Urinary bladder (tissue), 4 donors: ENCODE measurements around the gene DPP7. TPM values are rescaled to one million over a fixed set of nuclear protein-coding genes. Genes with fewer than 3 reads are reported as not detected.
A peak's percentile ranks its signal among the peaks of the same experiment; 100 is the strongest.

Source experiments
- DNase-seq: peaks from one replicate; pipeline ENCODE4 v3.0.0-alpha.2; 2015; ENCODE audit errors: extremely low spot score
- H3K27ac ChIP-seq: one replicate; pipeline ENCODE4 v1.5.1; 2013; ENCODE audit warnings: low read depth, mild to moderate bottlenecking, moderate library complexity
- H3K36me3 ChIP-seq: one replicate; pipeline ENCODE4 v1.6.1; 2013; ENCODE audit warnings: mild to moderate bottlenecking, moderate library complexity; ENCODE audit not compliant: insufficient read depth
- H3K4me1 ChIP-seq: one replicate; pipeline ENCODE4 v1.6.1; 2013; ENCODE audit warnings: mild to moderate bottlenecking, moderate library complexity; ENCODE audit not compliant: insufficient read depth
- H3K4me3 ChIP-seq: one replicate; pipeline ENCODE4 v1.5.1; 2013; ENCODE audit warnings: low read depth, low read length
- WGBS: extraction: QIAGEN DNeasy Blood & Tissue Kit; methylation state at CpG from one replicate; pipeline ENCODE4 v1.1.7; 2013; 5-methylcytosine and 5-hydroxymethylcytosine counted together
- polyA plus RNA-seq: library from polyadenylated mRNA; stranded (reverse); fragments of 200-250 nt; gene quantifications from one replicate; pipeline ENCODE4 v1.2.3, GENCODE V29; 2013
- total RNA-seq: library from RNA; depleted of rRNA; stranded (reverse); fragments of >200 nt; gene quantifications from one replicate; pipeline ENCODE4 v1.2.3, GENCODE V29; 2014
- donor health status: healthy with polysubstance abuse.
- donor health status: healthy.

Gene DPP7
- total and polyA plus RNA-seq, 2 donors, result 18.5 to 162 TPM

DNA sequence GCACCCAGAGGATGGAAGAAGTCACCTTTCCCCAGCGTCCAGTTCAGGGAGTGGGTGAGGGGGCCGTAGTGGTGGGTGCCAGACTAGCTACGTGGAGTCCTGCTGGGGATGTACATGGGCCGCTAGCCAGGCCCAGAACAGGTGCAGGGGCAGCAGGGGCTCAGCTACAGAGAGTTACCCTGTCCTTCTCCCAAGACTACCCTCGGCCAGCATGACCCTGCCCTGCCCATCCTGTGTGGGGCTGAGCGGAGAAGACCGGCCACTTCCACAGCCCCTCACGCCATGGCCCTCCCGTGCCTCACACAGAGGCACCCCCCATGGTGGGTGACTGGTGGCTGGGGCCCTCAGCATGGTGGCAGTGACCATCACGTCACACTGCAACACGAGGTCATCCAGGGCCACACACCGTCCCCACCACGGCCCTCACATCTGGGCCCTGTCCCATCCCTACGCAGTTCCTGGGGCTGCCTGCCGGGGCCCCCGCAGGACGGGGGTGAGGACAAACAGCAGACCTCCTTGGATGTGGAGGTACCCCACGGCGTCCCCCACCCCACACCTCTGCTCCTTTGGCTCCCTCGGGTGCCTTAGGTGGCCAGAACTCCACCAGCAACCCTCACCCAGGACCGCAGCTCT is 977 bp upstream of the DPP7 start:
- Histone ChIP-seq H3K4me3 (no peak overlapping the region), H3K4me1 (no peaks in the 10 kb centered on the region), H3K36me3 (no peaks in the 10 kb centered on the region), H3K27ac (no peak overlapping the region)
- 84% methylated on average over 21 of the region's 21 CpGs for WGBS
- no peak for DNase-seq

DNA sequence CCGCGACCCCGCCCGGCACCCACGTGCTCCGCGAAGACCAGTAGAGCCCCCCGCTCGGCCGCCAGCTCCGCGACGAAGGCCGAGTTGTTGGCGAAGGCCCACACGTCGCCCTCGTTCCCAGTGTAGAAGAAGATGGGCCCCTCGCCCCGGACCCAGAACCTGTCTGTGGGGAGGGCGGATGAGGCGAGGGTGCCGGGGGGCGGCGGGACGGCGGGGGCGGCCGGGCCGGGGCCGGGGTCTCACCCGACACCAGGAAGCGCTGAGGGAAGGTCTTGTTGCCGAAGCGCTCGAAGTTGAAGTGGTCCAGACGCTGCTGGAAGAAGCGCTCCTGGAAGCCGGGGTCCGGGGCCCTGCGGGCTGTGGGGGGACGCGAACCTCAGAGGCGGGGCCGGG is 317 bp downstream of the DPP7 start:
- Histone ChIP-seq H3K4me3 (peak overlapping the region; percentile 86), H3K4me1 (no peaks in the 10 kb centered on the region), H3K27ac (no peak overlapping the region), H3K36me3 (no peaks in the 10 kb centered on the region)
- no peak for DNase-seq
- WGBS, result 2% methylated on average over 45 of the region's 45 CpGs

GRCh38 chr9:137113385-137114159 is 961 bp downstream of the DPP7 start:
- peaks cover 2% of the 10 kb centered on the region for H3K36me3 ChIP-seq
- DNase-seq, result no peak
- peak overlapping the region; percentile 86 for H3K4me3 ChIP-seq
- H3K4me1 ChIP-seq, result no peaks in the 10 kb centered on the region
- WGBS, result 28% methylated on average over 66 of the region's 66 CpGs
- no peak overlapping the region for H3K27ac ChIP-seq

DNA sequence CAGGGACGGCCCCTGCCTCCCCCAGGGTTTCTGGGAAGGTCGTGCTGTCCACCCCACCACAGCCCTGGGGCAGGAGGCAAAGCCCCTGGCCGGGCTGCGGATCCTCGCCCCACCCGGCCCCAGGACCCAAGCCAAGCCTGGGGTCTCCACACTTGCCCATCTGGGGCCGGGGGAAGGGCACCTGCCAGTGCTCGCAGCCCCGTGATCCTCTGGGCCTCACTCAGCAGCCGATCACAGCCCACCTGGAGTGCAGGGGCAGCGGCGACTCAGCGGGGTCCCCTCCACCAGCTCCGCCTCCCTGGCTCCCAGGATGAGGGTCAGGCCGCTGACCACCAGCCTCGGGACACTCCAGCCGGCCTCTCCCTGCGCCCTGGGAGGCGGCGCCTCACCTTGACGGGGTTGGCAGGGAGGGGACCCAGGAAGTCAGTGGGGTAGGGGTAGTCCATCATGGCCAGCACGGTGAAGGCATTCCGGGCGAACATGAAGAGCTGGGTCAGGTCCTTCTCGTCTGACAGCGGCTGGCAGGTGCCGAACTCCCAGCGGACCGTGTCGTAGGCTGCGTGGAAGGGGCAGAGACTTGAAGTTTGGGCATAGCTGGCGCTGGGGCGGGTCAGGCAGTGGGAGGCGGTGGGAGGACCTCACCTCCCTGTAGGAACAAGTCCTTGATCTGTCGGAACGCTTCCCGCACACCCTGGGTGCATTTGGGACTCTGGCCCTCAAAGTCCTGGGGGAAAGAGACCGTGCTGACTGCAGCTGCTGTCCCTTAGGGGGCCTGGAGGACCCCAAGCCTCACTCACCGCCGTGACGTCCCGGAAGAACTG is 1.8 kb downstream of the DPP7 start:
- Histone ChIP-seq H3K4me3 (no peak overlapping the region), H3K36me3 (peaks cover 6% of the 10 kb centered on the region), H3K27ac (no peak overlapping the region), H3K4me1 (no peaks in the 10 kb centered on the region)
- WGBS, result 94% methylated on average over 42 of the region's 42 CpGs
- DNase-seq, result no peak

GRCh38 chr9:137111788-137112563 is 2.6 kb downstream of the DPP7 start:
- no peak for DNase-seq
- Histone ChIP-seq H3K4me3 (no peak overlapping the region), H3K27ac (no peak overlapping the region), H3K4me1 (no peaks in the 10 kb centered on the region), H3K36me3 (peaks cover 7% of the 10 kb centered on the region)
- 90% methylated on average over 35 of the region's 35 CpGs for WGBS

- WGBS, result 87% methylated on average over 28 of the region's 28 CpGs
- Histone ChIP-seq H3K4me1 (no peaks in the 10 kb centered on the region), H3K27ac (no peak overlapping the region), H3K36me3 (peaks cover 7% of the 10 kb centered on the region), H3K4me3 (no peak overlapping the region)
- DNase-seq, result no peak
Measured at GRCh38 chr9:137110911-137111787, 3.4 kb downstream of the DPP7 start.

GRCh38 chr9:137110147-137110910 is 4.2 kb downstream of the DPP7 start:
- H3K27ac ChIP-seq, result no peak overlapping the region
- no peaks in the 10 kb centered on the region for H3K4me1 ChIP-seq
- WGBS, result 90% methylated on average over 38 of the region's 38 CpGs
- H3K36me3 ChIP-seq, result peaks cover 7% of the 10 kb centered on the region
- no peak for DNase-seq
- H3K4me3 ChIP-seq, result no peak overlapping the region

- H3K4me1 ChIP-seq, result no peaks in the 10 kb centered on the region
- no peak overlapping the region for H3K27ac ChIP-seq
- H3K36me3 ChIP-seq, result peaks cover 7% of the 10 kb centered on the region
- 82% methylated on average over 34 of the region's 34 CpGs for WGBS
- no peak overlapping the region for H3K4me3 ChIP-seq
- no peak for DNase-seq
Measured at GRCh38 chr9:137109250-137110146, 5.0 kb downstream of the DPP7 start.

DNA sequence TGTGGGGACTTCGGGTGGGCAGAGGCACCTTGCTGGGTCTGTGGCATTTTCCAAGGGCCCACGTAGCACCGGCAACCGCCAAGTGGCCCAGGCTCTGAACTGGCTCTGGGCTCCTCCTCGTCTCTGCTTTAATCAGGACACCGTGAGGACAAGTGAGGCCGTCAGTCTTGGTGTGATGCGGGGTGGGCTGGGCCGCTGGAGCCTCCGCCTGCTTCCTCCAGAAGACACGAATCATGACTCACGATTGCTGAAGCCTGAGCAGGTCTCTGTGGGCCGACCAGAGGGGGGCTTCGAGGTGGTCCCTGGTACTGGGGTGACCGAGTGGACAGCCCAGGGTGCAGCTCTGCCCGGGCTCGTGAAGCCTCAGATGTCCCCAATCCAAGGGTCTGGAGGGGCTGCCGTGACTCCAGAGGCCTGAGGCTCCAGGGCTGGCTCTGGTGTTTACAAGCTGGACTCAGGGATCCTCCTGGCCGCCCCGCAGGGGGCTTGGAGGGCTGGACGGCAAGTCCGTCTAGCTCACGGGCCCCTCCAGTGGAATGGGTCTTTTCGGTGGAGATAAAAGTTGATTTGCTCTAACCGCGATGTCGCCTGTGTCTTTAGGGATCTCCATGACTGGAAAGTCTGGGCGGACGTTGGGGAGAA is 5.8 kb downstream of the DPP7 start:
- H3K4me1 ChIP-seq, result no peaks in the 10 kb centered on the region
- H3K4me3 ChIP-seq, result no peak overlapping the region
- H3K27ac ChIP-seq, result no peak overlapping the region
- peaks cover 8% of the 10 kb centered on the region for H3K36me3 ChIP-seq
- no peak for DNase-seq
- 88% methylated on average over 29 of the region's 29 CpGs for WGBS

- no peak for DNase-seq
- H3K4me1 ChIP-seq, result no peaks in the 10 kb centered on the region
- H3K27ac ChIP-seq, result no peak overlapping the region
- WGBS, result 95% methylated on average over 17 of the region's 17 CpGs
- H3K4me3 ChIP-seq, result no peak overlapping the region
- H3K36me3 ChIP-seq, result peaks cover 8% of the 10 kb centered on the region
Measured at GRCh38 chr9:137107982-137108381, 6.6 kb downstream of the DPP7 start.

- 92% methylated on average over 27 of the region's 27 CpGs for WGBS
Measured at GRCh38 chr9:137107312-137107921, 7.1 kb downstream of the DPP7 start.

More at GRCh38 chr9:137107312-137107921, 7.1 kb downstream of the DPP7 start:
- Histone ChIP-seq H3K4me1 (no peaks in the 10 kb centered on the region), H3K36me3 (peaks cover 8% of the 10 kb centered on the region), H3K4me3 (no peak overlapping the region), H3K27ac (no peak overlapping the region)
- DNase-seq, result no peak
